MG63 (cell line): ENCODE results near the gene CCT8L2. TPM values are rescaled to one million over a fixed set of nuclear protein-coding genes. Genes with fewer than 3 reads are reported as not detected.
"Not testable (repeated sequence)": the region's sequence is repeated elsewhere in the genome, so short reads cannot be mapped to it uniquely, and the experiment has no call there.

Experiments
- DNase-seq: peaks from one replicate; pipeline ENCODE4 v3.0.0-alpha.2; 2020
- H3K27me3 ChIP-seq: fragments of 250-450 bp; sonication (Bioruptor Pico); 2 replicates; pipeline ENCODE4 v1.5.1; 2020; ENCODE audit warnings: mild to moderate bottlenecking, moderate library complexity
- H3K36me3 ChIP-seq: fragments of 250-450 bp; sonication (Bioruptor Pico); 2 replicates; pipeline ENCODE4 v1.5.1; 2020; ENCODE audit warnings: mild to moderate bottlenecking, moderate library complexity
- H3K4me3 ChIP-seq: fragments of 250-450 bp; sonication (Bioruptor Pico); 2 replicates; pipeline ENCODE4 v1.5.1; 2020; ENCODE audit warnings: mild to moderate bottlenecking, moderate library complexity
- H3K9me3 ChIP-seq: fragments of 250-450 bp; sonication (Bioruptor Pico); 2 replicates; pipeline ENCODE4 v1.5.1; 2020; ENCODE audit warnings: mild to moderate bottlenecking, moderate library complexity
- total RNA-seq: library from RNA; depleted of rRNA; stranded (reverse); fragments of >200 nt; shearing (Covaris generic); gene quantifications from 2 replicates; pipeline ENCODE4 v1.2.3, GENCODE V29; 2014; ENCODE audit warnings: low replicate concordance; rRNA removed

CCT8L2 gene
- not detected in 2 replicates for total RNA-seq

DNA sequence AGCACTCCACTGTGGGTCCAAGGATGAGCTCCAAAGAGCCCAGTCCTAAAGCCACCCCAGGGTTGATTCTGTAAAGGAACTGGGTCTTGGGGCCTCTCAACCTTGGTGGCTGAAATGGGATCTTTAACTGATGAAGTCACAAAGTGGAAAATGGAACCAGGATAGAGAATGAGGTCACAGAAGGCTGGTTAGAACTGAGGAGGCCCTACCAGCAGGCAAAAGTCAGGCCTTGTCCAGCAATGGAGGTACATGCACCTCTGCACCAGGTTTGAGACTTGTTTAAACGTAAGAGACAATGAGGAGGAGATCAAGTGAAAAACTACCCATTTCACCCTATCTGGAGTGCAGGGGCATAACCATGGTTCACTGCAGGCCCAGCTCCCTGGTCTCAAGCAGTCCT is at the start of gene CCT8L2:
TSS of gene CCT8L2 (minus strand) at position 101 of the 400 bp plus-strand sequence. CDS start 260 bp downstream, outside the sequence.
- H3K36me3 ChIP-seq, H3K9me3 ChIP-seq, H3K4me3 ChIP-seq, H3K27me3 ChIP-seq, DNase-seq: not testable (repeated sequence)

DNA sequence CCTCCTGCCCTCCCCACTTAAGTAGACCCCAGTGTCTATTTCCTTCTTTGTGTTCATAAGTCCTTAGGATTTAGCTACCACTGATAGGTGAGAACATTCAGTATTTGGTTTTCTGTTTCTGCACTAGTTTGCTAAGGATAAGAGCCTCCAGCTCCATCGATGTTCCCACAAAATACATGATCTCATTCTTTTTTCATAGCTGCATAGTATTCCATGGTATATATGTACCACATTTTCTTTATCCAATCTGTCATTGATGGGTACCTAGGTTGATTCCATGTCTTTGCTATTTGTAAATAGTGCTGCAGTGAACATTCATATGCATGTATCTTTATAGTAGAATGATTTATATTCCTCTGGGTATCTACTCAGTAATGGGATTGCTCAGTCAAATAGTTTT is 42.8 kb upstream of the CCT8L2 start:
- H3K36me3 ChIP-seq, DNase-seq, H3K9me3 ChIP-seq, H3K27me3 ChIP-seq, H3K4me3 ChIP-seq: not testable (repeated sequence)

DNA sequence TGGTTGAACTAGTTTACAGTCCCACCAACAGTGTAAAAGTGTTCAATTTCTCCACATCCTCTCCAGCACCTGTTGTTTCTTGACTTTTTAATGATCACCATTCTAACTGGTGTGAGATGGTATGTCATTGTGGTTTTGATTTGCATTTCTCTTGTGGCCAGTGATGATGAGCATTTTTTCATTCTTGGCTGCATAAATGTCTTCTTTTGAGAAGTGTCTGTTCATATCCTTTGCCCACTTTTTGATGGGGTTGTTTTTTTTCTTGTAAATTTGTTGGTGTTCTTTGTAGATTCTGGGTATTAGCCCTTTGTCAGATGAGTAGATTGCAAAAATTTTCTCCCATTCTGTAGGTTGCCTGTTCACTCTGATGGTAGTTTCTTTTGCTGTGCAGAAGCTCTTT is 41.5 kb upstream of the CCT8L2 start:
- not testable (repeated sequence) for H3K4me3 ChIP-seq, DNase-seq, H3K9me3 ChIP-seq, H3K36me3 ChIP-seq, H3K27me3 ChIP-seq

GRCh38 chr22:16628476-16628875 is 35.9 kb upstream of the CCT8L2 start:
- not testable (repeated sequence) for H3K36me3 ChIP-seq, H3K4me3 ChIP-seq, DNase-seq, H3K9me3 ChIP-seq, H3K27me3 ChIP-seq

DNA sequence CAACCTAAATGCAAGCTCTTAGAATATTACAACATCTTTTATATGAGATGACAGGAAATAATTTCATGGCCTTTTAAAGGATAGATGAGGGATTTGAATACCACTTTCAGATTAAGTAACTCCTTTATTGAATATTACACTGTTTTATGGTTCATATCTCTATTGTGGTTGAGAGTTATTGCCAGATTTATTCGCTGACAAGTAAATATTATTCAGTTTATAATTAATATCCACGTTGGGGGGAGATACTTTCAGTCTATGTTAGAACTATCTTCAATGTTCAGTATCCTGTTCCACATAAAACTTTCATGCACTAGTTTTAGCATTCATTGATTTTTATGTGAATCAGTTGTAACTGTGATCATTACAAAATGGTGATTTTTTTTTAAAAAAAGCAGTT is 32.4 kb upstream of the CCT8L2 start:
- H3K9me3 ChIP-seq, H3K4me3 ChIP-seq, H3K27me3 ChIP-seq, DNase-seq, H3K36me3 ChIP-seq: not testable (repeated sequence)

- H3K36me3 ChIP-seq, H3K4me3 ChIP-seq, H3K27me3 ChIP-seq, DNase-seq, H3K9me3 ChIP-seq: not testable (repeated sequence)
Measured at GRCh38 chr22:16623595-16623994, 31.0 kb upstream of the CCT8L2 start.

DNA sequence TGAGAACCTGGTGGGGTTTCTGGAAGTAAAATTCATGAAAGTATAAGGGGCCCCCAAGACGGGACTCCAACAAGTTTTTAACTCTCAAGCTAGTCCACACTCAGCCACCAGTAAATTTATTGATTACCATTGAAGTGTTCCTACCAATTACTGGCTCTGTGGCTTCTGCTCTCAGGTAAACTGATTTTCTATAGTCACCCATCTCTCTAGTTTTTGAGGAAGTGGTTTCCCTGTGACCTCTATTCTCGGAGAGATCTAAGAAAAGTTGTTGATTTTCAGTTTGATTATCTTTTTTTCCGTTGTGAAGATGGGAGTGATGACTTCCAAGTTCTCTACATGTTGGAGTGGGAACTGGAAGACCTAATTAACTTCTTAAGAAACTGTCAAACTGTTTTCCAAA is 24.9 kb upstream of the CCT8L2 start:
- H3K36me3 ChIP-seq, DNase-seq, H3K9me3 ChIP-seq, H3K27me3 ChIP-seq, H3K4me3 ChIP-seq: not testable (repeated sequence)

DNA sequence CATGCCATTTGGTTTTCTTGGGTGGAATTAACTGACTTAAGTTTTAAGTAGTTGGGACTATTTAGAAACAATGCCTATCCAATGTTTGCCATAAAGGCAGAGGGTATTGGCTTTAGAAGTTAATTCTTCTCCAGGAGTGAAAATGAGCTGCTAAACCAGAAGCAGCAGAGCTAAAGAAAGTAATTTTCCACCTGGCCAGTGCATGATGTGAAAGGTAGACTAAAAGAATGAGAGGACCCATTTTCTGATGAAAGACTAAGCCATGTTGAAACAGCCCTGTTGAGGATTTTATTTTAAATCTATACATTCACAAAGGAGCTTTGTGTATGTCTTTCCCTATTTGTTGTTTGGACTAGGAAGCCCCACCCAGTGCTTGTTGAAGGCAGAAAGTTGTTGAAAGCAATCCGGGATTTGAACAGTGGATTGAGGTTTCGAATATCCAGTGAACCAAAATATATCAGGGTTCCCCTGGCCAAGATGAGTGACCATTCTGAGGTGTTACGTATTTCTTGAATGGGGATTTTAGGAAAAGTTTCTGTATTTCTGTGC is 23.9 kb upstream of the CCT8L2 start:
- not testable (repeated sequence) for DNase-seq, H3K9me3 ChIP-seq

GRCh38 chr22:16615606-16616245 is 23.1 kb upstream of the CCT8L2 start:
- not testable (repeated sequence) for H3K27me3 ChIP-seq, H3K9me3 ChIP-seq, H3K4me3 ChIP-seq, DNase-seq, H3K36me3 ChIP-seq

More for the DNA sequence above, 23.9 kb upstream of the CCT8L2 start:
- not testable (repeated sequence) for H3K4me3 ChIP-seq, H3K36me3 ChIP-seq, H3K27me3 ChIP-seq

DNA sequence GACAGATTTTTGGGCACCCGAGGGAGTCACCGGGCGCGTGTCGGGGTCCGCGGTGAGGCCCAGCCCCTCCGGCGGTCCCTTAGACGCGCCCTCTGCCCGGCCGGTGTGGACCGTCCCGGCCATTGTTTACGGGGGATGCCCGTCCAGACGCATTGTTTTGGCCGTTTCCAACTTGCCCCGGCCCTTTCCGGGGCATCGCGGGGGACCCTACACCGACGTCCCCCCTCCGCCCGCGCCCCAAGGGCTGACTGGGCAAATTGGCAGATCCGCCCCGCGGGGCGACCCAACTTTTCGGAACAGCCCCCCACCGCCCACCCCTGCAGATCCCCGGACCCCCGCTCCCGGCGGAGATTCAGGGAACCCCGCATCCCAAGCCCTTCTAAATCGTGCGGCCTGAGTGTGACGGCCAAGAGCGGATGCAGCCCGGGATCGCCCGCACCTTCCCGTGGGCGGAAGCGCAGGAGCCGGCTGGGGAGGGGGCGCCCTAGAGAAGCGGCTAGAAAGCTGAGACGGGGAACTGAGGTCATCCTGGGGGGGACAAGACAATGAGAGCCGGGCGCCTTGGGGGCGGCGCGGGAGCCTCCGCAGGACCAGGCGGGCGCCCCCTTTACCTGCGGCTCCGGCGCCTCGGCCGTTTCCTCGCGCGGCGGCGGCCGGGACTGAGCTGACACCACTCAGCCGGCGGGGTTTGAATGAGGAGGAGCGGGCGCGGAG is 17.1 kb upstream of the CCT8L2 start:
- no peaks in the 10 kb centered on the region for H3K27me3 ChIP-seq
- no peaks in the 10 kb centered on the region for H3K9me3 ChIP-seq
- H3K36me3 ChIP-seq, result no peaks in the 10 kb centered on the region
- DNase-seq, result no peak
- H3K4me3 ChIP-seq, result peak overlapping the region; percentile 38

DNA sequence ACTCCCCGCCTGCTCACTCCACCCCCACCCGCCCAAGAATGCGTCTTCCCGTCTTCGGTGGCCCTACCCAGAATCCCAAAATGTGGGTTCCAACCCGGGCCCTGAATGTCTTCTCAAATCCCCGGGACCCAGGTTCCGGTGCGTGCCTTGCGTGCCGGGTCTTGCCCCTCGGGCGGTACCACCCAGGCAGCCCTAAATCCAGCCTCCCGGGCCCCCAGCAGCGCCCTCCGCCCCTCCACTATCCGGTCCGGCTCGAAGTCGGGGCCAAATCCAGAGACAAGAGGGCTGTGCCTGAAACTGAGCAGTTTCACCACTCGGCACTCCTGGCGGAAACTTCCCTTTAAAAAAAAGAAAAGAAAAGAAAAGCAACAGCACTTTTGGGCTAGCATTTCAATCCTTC is 16.3 kb upstream of the CCT8L2 start:
- DNase-seq, result peak; percentile 34
- no peaks in the 10 kb centered on the region for H3K36me3 ChIP-seq
- no peaks in the 10 kb centered on the region for H3K9me3 ChIP-seq
- peak overlapping the region; percentile 38 for H3K4me3 ChIP-seq
- H3K27me3 ChIP-seq, result no peaks in the 10 kb centered on the region

DNA sequence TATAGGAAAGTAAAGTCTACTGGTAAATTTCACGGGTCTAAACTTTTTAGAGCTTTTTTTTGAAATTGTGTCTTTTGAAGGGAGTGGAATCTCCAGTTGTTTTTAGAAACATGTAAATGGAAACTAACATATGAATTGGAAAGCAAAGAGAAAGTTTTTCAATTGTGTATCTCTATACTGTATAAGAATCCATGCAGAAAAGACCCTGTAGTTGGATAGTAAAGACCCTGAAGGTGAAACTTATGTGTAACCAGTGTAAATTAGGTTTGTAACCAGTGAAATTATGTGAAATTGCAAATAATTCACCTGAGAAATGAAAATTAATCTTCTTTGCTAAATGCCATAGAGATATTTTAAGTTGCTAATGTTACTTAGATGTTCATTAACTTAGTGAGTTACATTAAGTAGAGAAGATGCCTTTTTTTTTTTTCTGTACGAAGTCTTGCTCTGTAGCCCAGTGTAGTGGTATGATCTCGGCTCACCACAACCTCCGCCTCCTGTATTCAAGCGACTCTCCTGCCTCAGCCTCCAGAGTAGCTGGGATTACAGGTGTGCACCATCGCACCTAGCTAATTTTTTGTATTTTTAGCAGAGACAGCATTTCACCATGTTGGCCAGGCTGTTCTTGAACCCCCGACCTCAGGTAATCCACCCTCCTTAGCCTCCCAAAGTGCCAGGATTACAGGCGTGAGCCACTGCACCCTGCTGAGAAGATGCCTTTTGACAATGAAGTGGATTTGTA is 11.8 kb upstream of the CCT8L2 start:
- H3K4me3 ChIP-seq, result peak overlapping the region; percentile 29
- H3K27me3 ChIP-seq, H3K36me3 ChIP-seq, DNase-seq, H3K9me3 ChIP-seq: not testable (repeated sequence)

GRCh38 chr22:16603770-16604242 is 11.2 kb upstream of the CCT8L2 start:
- not testable (repeated sequence) for H3K36me3 ChIP-seq, H3K9me3 ChIP-seq, DNase-seq, H3K27me3 ChIP-seq
- peak overlapping the region; percentile 29 for H3K4me3 ChIP-seq

GRCh38 chr22:16603448-16603768 is 10.8 kb upstream of the CCT8L2 start:
- H3K4me3 ChIP-seq, result peak overlapping the region; percentile 60
- no peaks in the 10 kb centered on the region for H3K9me3 ChIP-seq
- no peak for DNase-seq
- H3K36me3 ChIP-seq, result no peaks in the 10 kb centered on the region
- H3K27me3 ChIP-seq, result no peaks in the 10 kb centered on the region

GRCh38 chr22:16602728-16603447 is 10.3 kb upstream of the CCT8L2 start:
- peak; percentile 14 for DNase-seq
- not testable (repeated sequence) for H3K27me3 ChIP-seq, H3K36me3 ChIP-seq, H3K9me3 ChIP-seq
- peak overlapping the region; percentile 60 for H3K4me3 ChIP-seq

DNA sequence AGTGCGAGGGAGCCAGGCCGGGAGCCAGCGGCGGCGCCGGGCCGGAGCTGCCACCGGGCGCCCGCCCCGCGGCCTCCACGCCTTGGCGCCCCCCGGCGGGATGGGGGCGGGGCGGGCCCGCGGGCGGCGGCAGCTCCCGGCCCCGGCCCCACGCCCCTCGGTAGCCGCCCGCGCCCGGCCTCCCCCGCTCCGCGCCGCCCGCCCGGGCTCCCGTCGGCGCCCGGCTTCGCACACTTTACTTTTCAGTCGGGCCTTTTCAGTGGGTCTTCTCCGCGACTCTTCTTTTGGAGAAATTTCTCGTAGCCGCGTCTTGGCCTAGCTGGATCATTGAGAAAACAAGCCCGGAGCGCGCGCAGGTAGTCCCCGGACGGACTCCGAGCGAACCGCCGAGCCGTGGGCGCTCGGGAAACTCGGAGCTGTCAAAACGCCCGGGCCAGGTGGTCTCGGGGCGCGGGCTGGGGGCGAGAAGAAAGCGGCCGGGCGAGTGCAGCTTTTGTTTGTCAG is 9.7 kb upstream of the CCT8L2 start:
- H3K4me3 ChIP-seq, result peak overlapping the region; percentile 62
- H3K27me3 ChIP-seq, H3K9me3 ChIP-seq, H3K36me3 ChIP-seq: not testable (repeated sequence)
- peak; percentile 12 for DNase-seq
